Hepatocyte (in vitro differentiated cells): Measurements from ENCODE around the gene IRF6. TPM values are rescaled to one million over a fixed set of nuclear protein-coding genes. Genes with fewer than 3 reads are reported as not detected.

Experiments used
- DNase-seq: peaks from one replicate; pipeline ENCODE4 v3.0.0-alpha.2; 2016; ENCODE audit warnings: low spot score
- H2AFZ ChIP-seq: fragments of 200-600 bp; sonication (generic); 2 replicates; pipeline ENCODE4 v1.6.0; 2016; ENCODE audit warnings: antibody characterized with exemption, mild to moderate bottlenecking
- H3K27ac ChIP-seq: fragments of 200-600 bp; sonication (generic); 2 replicates; pipeline ENCODE4 v1.5.1; 2016; ENCODE audit warnings: mild to moderate bottlenecking
- H3K27me3 ChIP-seq: fragments of 200-600 bp; sonication (generic); 2 replicates; pipeline ENCODE4 v1.6.1; 2016
- H3K36me3 ChIP-seq: fragments of 200-600 bp; sonication (generic); replicated peaks from 2 replicates; pipeline ENCODE4 v1.5.1; 2016; ENCODE audit warnings: low read depth; ENCODE audit not compliant: insufficient read depth
- H3K4me1 ChIP-seq: fragments of 200-600 bp; sonication (generic); 2 replicates; pipeline ENCODE4 v1.5.1; 2016; ENCODE audit warnings: mild to moderate bottlenecking, moderate library complexity; ENCODE audit not compliant: insufficient read depth
- H3K4me2 ChIP-seq: fragments of 200-600 bp; sonication (generic); 2 replicates; pipeline ENCODE4 v1.6.0; 2016
- H3K4me3 ChIP-seq: fragments of 200-600 bp; sonication (generic); 2 replicates; pipeline ENCODE4 v1.5.1; 2016; ENCODE audit warnings: mild to moderate bottlenecking
- H3K79me2 ChIP-seq: fragments of 200-600 bp; sonication (generic); 2 replicates; pipeline ENCODE4 v1.6.0; 2017; ENCODE audit warnings: mild to moderate bottlenecking
- H3K9me2 ChIP-seq: fragments of 200-600 bp; sonication (generic); replicated peaks from 2 replicates; pipeline ENCODE4 v1.6.0; 2017; ENCODE audit warnings: mild to moderate bottlenecking; ENCODE audit not compliant: insufficient read depth
- H3K9me3 ChIP-seq: fragments of 200-600 bp; sonication (generic); 2 replicates; pipeline ENCODE4 v1.5.1; 2016; ENCODE audit warnings: low read depth, mild to moderate bottlenecking
- H4K20me1 ChIP-seq: fragments of 200-600 bp; sonication (generic); 2 replicates; pipeline ENCODE4 v1.6.0; 2016; ENCODE audit warnings: mild to moderate bottlenecking; ENCODE audit not compliant: insufficient read depth, poor library complexity, severe bottlenecking
- EZH2 ChIP-seq: fragments of 200-600 bp; sonication (generic); IDR thresholded peaks from 2 replicates; pipeline ENCODE4 v1.6.1; 2016; ENCODE audit warnings: antibody characterized with exemption, mild to moderate bottlenecking, borderline replicate concordance
- EZH2phosphoT487 ChIP-seq: fragments of 200-600 bp; sonication (generic); IDR thresholded peaks from one replicate; pipeline ENCODE4 v1.6.1; 2018; ENCODE audit warnings: antibody characterized with exemption, mild to moderate bottlenecking, low read depth, moderate library complexity; ENCODE audit not compliant: unreplicated experiment, severe bottlenecking
- WGBS: methylation state at CpG from one replicate; pipeline ENCODE4 v1.1.6; 2016; ENCODE audit warnings: low lambda C conversion rate; ENCODE audit errors: missing lambda C conversion rate; 5-methylcytosine and 5-hydroxymethylcytosine counted together
- polyA plus RNA-seq: library from polyadenylated mRNA; unstranded; fragments of >200 nt; fragmentation: Nextera tagmentation; extraction: Ambion mirVana; gene quantifications from 2 replicates; pipeline ENCODE4 v1.2.1, GENCODE V29; 2016
- total RNA-seq: library from RNA; depleted of rRNA; stranded (reverse); fragments of >200 nt; gene quantifications from 2 replicates; pipeline ENCODE4 v1.2.3, GENCODE V29; 2014
- TF ChIP-seq, protein P1 (sequence below): fragments of 200-600 bp; sonication (generic); IDR thresholded peaks from 2 replicates; pipeline ENCODE4 v1.5.1; 2016; ENCODE audit warnings: antibody characterized with exemption, mild to moderate bottlenecking; ENCODE audit not compliant: poor library complexity

IRF6 gene
- total and polyA plus RNA-seq, 2 experiments from 2014 or later: 31.0 to 35.3 TPM

DNA sequence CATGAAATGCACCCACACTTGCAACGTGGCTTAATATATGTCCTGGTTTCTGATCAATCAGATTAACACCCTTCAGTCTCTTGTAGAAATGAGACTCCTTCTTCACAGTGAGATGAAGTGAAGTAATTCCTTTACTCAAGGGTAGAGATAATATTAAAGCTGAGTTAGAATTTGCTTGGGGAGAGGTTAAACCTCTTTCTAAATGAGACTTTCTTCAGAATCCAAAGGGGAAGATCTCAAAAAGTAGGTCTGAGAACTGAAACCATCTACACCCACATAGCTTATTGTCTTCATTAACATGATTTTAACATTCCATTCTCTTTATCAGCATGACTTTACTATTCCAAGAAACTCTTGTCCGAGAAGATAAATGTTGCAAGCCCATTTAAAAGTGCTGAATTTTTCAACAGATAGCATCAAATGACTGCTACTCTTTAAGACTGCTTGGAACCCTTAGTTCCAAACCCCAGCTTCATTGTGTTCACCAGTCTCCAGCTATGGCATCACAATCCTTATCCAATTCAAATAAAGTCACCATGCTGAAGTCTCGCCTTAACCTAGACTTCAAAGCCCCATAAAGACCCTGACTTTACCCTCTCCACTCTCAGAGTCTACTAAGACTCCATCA, 69.3 kb downstream of the IRF6 start:
- Histone ChIP-seq H3K36me3 (no peaks in the 10 kb centered on the region), H3K4me1 (no peaks in the 10 kb centered on the region), H3K79me2 (no peaks in the 10 kb centered on the region), H3K27me3 (peaks cover 4% of the 10 kb centered on the region), H3K9me2 (no peaks in the 10 kb centered on the region), H3K9me3 (no peaks in the 10 kb centered on the region), H3K4me3 (no peak overlapping the region), H3K27ac (no peak overlapping the region), H2AFZ (no peak overlapping the region), H3K4me2 (no peak overlapping the region), H4K20me1 (no peaks in the 10 kb centered on the region)
- WGBS: 68% methylated on average over 3 of the region's 3 CpGs
- TF ChIP-seq, protein P1, sequence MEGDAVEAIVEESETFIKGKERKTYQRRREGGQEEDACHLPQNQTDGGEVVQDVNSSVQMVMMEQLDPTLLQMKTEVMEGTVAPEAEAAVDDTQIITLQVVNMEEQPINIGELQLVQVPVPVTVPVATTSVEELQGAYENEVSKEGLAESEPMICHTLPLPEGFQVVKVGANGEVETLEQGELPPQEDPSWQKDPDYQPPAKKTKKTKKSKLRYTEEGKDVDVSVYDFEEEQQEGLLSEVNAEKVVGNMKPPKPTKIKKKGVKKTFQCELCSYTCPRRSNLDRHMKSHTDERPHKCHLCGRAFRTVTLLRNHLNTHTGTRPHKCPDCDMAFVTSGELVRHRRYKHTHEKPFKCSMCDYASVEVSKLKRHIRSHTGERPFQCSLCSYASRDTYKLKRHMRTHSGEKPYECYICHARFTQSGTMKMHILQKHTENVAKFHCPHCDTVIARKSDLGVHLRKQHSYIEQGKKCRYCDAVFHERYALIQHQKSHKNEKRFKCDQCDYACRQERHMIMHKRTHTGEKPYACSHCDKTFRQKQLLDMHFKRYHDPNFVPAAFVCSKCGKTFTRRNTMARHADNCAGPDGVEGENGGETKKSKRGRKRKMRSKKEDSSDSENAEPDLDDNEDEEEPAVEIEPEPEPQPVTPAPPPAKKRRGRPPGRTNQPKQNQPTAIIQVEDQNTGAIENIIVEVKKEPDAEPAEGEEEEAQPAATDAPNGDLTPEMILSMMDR: no peak
- TF ChIP-seq EZH2phosphoT487 (no peak), EZH2 (no peak)
- DNase-seq: no peak

Other genes starting within 250 kb of the IRF6 start
- gene CAMK1G, start 222.4 kb downstream of the IRF6 start, total RNA-seq: 1.0 and 1.1 TPM in 2 replicates
- gene CAMK1G, start 222.4 kb downstream of the IRF6 start, polyA plus RNA-seq: 0.85 and 1.2 TPM in 2 replicates
- gene LAMB3, start 153.7 kb downstream of the IRF6 start, total RNA-seq: 63.7 and 76.9 TPM in 2 replicates
- 48.8 and 55.9 TPM in 2 replicates for gene LAMB3, start 153.7 kb downstream of the IRF6 start, polyA plus RNA-seq
- 37.0 and 38.3 TPM in 2 replicates for gene G0S2, start 130.7 kb downstream of the IRF6 start, total RNA-seq
- 31.5 and 32.2 TPM in 2 replicates for gene G0S2, start 130.7 kb downstream of the IRF6 start, polyA plus RNA-seq
- gene HSD11B1, start 101.3 kb downstream of the IRF6 start, total RNA-seq: 1.7 and 2.1 TPM in 2 replicates
- not detected in 2 replicates for gene HSD11B1, start 101.3 kb downstream of the IRF6 start, polyA plus RNA-seq
- 0.13 and 0.20 TPM in 2 replicates for gene TRAF3IP3, start 50.1 kb downstream of the IRF6 start, total RNA-seq
- 0.16 TPM in 1 of 2 replicates, not detected in the other for gene TRAF3IP3, start 50.1 kb downstream of the IRF6 start, polyA plus RNA-seq
- gene C1orf74, start 21.6 kb downstream of the IRF6 start, total RNA-seq: 3.3 and 3.8 TPM in 2 replicates
- 2.2 and 2.7 TPM in 2 replicates for gene C1orf74, start 21.6 kb downstream of the IRF6 start, polyA plus RNA-seq
- gene UTP25, start 21.8 kb upstream of the IRF6 start, total RNA-seq: 8.0 and 8.3 TPM in 2 replicates
- 3.2 and 5.2 TPM in 2 replicates for gene UTP25, start 21.8 kb upstream of the IRF6 start, polyA plus RNA-seq
- 1.4 TPM in 2 replicates for gene SYT14, start 132.1 kb upstream of the IRF6 start, total RNA-seq
- gene SYT14, start 132.1 kb upstream of the IRF6 start, polyA plus RNA-seq: 0.29 and 1.0 TPM in 2 replicates